GM12873 (cell line): ENCODE results near the gene DNAJC1.

Experiments
- TF ChIP-seq, protein P1 (sequence below): IDR thresholded peaks from 2 replicates; pipeline ENCODE4 v1.5.1; 2012; ENCODE audit warnings: low read depth, mild to moderate bottlenecking, moderate library complexity, low read length, control low read depth; ENCODE audit not compliant: insufficient read depth; ENCODE audit errors: missing control alignments

DNAJC1 gene

DNA sequence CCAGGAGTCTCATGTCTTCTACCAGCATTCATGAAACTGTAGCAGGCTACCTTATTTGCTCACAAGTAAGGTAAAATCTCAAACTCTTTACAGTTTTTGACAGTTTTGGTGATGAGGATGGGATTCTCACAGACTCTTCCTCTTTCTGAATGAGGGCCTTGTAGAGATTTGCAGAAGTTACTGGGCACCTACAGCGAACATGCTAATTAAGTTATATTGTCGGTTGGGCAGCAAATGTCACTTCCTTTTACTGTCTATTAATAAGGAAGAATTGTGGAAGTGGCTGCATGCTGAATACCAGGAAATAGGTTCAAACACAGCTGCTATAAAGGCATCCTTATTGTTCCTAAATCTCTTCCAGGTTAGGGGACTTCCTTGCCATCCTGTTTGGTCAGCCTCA is 189.6 kb downstream of the DNAJC1 start:
- TF ChIP-seq, protein P1, sequence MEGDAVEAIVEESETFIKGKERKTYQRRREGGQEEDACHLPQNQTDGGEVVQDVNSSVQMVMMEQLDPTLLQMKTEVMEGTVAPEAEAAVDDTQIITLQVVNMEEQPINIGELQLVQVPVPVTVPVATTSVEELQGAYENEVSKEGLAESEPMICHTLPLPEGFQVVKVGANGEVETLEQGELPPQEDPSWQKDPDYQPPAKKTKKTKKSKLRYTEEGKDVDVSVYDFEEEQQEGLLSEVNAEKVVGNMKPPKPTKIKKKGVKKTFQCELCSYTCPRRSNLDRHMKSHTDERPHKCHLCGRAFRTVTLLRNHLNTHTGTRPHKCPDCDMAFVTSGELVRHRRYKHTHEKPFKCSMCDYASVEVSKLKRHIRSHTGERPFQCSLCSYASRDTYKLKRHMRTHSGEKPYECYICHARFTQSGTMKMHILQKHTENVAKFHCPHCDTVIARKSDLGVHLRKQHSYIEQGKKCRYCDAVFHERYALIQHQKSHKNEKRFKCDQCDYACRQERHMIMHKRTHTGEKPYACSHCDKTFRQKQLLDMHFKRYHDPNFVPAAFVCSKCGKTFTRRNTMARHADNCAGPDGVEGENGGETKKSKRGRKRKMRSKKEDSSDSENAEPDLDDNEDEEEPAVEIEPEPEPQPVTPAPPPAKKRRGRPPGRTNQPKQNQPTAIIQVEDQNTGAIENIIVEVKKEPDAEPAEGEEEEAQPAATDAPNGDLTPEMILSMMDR, result no peak

DNA sequence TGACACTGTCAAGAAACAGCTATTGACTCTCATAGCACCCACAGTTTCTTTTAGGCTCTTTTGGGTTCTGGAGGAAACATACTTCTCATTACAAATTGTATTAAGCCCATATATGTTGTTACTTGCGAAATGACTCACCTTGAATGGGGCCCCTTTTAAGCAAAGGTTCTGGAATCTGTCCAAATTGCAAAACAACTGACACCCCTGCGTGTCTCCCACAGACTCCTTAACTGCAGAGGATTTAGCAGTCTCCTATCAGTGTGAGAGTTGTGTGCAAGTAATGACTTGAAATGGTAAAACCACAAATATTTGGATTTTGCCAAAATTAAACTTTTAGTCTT is 192.3 kb downstream of the DNAJC1 start:
- TF ChIP-seq, protein P1, result no peak

DNA sequence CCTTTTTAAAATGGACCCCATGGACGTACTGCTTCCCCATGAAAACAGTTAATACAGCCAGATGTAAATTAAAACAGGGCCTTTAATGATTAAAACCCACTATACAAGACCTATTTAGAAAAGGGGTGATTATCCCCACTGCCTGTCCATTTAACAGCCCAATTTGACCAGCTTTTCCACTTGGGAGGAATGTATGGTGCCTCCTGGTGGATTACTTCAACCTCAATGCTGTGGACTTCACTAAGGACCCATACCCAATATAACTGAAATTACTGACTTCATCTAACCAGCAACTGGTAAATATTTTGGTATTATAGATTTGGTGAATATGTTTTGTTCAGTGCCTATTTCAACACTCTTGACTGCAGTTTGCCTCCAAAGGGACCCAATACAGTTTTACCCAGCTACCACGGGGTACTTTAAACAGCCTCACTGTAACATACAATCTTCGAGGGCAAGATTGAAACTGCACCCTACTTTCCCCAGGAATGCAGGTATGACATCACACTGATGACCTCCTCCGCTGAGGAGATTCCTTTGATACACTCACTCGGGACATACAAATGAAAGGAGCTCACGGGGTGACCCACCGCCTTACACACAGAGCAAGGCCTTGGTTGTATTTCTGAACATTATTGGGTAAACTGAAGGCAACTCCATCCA is 192.8 kb downstream of the DNAJC1 start:
- TF ChIP-seq, protein P1, result no peak

DNA sequence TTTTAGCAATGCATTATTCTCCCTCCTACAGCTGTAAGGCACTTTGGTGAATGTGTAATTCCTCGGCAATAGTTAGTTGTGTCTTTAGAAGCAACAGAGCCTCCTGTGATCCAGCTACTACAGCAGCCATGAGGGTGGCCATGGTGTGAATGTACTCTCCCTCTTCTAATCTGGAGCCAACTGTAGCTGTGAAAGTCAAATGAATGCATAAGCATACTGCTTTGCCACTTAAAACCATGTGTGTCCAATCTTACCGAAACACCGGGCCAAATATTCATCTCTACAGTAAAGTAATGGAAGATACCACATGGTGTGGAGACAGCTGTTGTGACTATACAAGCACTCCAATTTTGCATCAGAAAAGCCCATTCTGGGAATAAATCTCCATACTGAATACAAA is 195.0 kb downstream of the DNAJC1 start:
- TF ChIP-seq, protein P1, result no peak

DNA sequence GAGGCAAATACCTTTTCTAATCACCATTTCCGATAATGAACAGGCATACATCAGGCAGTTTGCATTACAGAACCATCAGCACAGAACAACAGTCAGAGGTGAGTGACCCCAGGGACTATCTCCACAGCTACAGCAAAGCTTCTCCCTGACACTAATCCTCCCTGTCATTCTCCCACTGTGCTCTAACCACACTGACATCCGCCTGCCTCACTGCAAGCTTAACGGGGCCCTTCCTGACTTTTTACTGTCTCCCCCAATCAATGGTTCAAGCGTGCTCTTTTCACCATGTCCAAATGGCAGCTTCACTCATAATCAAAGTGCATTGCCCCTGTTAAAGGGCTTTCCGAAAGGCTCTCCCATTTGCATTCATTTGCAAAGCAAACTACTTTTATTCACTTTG is 196.3 kb downstream of the DNAJC1 start:
- TF ChIP-seq, protein P1, result no peak

DNA sequence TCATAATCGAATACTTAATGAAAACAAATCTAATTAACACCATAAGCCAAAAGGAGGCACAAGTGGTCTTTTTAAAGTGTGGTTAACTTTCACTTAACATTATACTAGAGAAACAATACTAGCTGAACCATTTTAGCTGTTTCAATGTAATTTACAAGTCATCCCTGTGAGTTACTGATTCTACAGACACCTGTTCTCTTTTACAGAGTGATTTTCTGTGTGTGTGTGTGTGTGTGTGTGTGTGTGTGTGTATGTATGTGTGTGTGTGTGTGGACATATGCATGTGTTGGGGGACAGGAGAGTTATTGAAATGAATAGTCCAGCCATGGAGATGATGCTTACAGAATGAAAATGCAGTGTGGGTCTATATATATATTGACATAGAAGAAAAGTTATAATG is 200.2 kb downstream of the DNAJC1 start:
- TF ChIP-seq, protein P1, result no peak

DNA sequence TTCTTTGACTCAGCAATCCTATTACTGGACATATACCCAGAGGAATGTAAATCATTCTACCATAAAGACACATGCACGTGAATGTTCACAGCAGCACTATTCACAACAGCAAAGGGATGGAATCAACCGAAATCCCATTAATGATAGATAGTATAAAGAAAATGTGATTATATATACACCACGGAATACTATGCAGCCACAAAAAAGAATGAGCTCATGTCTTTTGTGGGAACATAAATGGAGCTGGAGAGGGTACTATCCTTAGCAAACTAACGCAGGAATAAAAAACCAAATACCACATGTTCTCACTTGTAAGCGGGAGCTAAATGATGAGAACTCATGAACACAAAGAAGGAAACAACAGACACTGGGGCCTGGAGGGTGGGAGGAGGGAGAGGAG is 201.9 kb downstream of the DNAJC1 start:
- TF ChIP-seq, protein P1, result no peak
